Fibroblast of skin of back (primary cell): ENCODE results near the gene PQBP1.
A peak's percentile ranks its signal among the peaks of the same experiment; 100 is the strongest.

Experiments
- DNase-seq: peaks from one replicate; pipeline ENCODE4 v3.0.0-alpha.2; 2013

Gene PQBP1

DNA sequence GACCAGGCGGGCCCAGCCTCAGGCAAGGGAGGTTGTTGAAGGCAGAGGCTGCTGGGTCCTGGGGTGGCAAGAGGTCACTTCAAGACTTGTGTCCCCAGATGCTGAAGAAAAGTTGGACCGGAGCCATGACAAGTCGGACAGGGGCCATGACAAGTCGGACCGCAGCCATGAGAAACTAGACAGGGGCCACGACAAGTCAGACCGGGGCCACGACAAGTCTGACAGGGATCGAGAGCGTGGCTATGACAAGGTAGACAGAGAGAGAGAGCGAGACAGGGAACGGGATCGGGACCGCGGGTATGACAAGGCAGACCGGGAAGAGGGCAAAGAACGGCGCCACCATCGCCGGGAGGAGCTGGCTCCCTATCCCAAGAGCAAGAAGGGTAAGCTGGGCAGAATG is 4.4 kb downstream of the PQBP1 start:
- DNase-seq = no peak

DNA sequence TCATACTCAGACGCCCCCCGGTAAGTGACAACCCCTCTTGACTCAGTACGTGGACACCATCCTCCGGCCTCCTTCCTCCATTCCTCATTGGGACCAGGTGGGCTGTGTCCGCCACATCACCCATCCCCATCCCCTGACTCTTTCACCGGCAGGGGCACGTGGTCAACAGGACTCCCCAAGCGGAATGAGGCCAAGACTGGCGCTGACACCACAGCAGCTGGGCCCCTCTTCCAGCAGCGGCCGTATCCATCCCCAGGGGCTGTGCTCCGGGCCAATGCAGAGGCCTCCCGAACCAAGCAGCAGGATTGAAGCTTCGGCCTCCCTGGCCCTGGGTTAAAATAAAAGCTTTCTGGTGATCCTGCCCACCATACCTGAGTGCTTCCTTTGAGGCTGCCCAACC is 5.0 kb downstream of the PQBP1 start:
- no peak for DNase-seq

DNA sequence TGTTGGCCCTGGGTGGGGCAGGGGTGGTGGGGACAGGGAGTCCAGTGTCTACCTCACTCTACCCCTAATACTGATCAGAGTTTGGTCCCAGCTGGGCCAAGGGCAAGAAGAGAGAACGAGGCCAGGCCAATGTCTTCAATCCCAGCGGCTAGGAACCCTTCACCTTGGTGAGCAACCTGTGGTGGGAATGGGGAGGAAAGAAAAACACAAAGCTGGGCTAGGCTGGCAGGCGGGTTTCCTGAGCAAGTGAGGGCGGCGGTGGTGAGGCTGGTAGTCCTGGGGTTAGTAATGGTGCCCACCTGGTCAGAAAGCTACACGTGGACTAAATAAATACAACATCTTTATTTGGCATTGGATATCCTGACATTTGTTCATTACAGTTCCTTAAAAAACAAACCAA is 5.6 kb downstream of the PQBP1 start:
- DNase-seq = no peak

DNA sequence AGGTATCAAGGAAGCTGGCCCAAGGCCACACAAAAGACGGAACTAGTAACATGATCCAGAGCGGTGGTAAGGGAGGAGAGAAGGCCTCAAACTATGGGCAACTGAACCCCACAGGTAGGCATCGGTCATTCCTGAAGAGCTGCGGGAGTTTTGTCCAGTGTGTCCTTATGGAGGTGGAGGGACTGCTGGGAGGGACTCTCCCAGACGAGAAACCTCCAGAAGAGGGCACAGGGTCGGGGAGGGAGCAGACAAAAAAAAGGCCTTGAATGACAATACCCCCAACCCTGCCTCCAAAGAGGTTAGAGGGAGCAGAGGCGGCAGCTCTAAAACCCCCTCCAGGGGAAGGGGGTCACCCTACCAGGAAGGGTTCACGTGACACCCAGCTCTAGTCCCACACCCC is 6.5 kb downstream of the PQBP1 start:
- no peak for DNase-seq

DNA sequence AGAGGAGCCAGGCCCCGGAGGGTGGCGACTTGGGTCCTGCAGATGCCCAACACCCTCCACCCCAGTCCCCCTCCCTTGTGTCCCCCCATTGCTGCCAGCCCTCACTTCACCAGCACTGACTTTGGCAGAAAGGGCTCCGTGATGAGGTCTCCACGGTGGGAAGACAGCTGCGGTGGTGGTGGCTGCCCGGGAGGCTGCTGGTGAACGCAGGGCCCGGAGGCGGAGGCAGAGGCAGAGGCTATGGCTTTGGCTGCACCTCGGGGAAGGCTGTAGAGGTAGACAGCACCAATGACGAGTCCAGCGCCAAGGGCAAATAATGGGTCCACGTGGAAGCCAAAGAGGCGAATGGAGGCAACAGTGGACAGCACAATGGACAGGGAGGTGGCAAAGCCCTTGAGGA is 6.9 kb downstream of the PQBP1 start:
- DNase-seq = no peak

DNA sequence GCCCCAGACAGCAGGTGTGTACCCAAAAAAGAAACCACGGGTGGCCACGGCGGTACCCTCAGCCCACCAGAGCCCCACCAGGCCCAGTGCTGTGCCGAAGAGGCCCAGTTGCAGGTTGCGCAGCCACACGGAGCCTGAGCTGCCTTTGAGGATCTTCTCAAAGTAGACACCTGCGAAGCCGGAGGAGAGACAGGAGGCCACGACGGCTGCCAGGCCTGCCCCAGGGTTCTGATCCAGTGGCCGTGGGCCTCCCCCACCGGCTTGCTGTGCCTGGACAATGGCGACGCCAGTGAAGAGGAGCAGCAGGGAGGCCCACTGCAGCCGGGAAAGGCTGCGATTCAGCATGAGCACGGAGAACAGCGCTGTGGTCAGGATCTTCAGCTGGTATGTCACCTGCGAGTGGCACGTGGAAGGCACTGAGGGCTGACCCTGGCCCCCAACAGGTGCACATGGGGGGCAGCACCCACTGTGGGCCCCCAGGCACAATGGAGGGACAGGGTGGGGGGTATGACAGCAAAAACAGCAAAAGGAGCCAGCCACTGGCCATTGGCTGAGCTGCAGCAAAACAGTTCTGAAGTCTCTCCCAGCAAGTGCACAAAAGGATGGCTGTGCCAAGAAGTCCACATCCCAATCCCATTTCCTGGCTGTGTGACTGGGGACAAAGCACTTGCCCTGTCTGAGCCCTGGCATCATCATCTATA is 7.5 kb downstream of the PQBP1 start:
- no peak for DNase-seq

DNA sequence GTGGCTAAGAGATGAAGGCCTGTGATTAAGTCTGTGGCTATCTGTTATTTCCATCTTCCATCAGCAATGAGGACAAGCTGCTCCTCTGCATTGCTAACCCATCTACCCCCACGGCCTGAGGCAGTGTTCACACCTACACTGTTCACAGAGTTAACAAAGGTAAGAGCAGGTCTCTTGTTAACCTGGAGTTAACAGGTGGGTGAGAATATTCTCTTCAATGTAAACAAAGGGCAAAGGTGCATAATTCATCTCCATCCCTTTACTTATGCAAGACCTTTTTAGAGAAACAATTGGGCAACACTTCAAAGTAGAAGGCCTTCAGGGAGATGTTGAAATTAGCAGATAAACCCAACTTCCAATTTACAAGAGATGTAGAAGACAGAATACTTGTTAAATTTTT is 10.9 kb downstream of the PQBP1 start:
- DNase-seq = no peak

DNA sequence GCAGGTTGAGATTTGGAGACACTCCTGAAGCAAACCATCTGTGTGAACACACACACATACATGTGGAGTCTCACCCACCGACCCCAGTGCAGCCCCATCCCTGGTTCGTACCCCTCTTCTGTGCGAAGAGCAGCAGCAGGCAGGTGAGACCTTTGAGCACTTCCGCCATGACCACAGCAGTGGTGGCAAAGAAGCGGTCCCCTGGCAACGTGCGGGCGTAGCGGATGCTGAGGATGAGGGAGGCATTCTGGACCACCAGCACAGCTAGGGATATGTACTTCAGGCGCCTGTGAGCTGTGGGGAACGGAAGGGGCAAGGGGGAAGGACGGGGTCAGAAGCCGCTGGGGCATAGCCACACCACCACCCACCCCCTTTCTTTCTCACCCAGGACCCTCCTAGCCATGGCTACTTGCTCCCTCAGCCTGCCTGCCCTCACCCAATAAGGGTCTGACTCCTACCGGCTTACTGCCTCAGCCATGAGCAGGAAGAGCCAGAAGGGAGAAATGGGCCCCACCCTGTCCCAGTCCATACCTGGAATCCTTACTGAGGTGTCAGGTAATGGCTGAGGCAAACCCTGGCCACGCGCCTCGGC is 12.1 kb downstream of the PQBP1 start:
- no peak for DNase-seq

DNA sequence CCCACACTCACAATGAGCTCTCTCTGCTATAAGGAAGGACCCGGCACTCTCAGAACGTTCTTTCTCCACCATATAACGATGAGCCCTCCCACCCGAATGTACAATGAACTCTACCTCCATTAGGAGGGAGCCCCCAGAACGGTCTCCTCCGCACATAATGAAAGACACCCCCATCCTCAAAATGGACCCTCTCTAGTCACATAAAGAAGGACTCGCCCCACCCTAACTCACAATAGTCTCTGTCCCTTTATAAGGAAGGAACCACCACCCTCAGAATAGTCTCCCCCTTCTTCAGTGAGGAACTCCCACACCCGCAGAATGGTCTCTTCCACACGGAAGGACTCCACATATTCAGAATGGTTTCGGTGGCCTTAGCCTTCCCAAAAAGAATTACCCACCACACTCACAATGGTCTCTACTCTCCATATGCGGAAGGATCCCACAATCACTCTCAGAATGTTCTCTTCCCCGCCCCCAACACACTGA is 13.2 kb downstream of the PQBP1 start:
- DNase-seq = peak; percentile 36

DNA sequence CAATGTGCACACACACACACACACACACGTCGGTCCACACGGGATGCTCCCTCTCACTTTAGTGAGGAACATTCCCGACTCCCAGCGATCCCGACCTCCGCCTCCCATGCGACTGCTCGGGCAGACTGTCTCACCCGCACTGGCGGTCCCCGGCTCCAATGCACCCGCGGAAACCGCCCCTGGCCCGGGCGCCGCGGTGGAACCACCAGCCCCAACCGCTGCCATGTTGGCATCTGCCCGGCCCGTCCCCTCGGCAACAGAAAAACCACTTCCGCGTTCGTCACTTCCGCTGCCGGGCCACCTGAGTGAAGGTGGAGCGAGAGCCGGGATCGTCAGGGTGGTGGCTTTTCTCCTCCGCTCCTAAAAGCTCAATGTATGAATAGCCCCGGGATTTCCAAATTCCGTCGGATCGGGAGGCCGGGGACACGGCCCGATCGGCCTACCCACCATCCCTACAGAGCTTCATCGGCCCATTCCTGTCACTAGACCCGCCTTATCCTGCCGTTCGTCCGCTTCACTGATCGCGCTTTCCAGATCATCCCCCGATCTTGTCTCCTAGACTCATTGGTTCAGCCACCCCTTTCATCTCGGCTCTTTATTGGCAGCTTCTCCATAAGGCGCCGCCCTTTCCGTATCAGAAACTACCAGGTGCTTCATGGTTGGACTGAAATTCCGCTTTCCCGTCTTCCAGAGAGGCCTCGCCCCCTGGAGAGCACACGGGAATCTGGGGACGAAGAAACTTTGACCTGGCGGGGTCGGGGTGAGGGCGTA is 13.9 kb downstream of the PQBP1 start, which contains the start of gene SLC35A2:
TSS of gene SLC35A2 (minus strand) at position 235 of the 771 bp plus-strand sequence. CDS start at position 225, 10 bp downstream.
- DNase-seq = peak; percentile 64

DNA sequence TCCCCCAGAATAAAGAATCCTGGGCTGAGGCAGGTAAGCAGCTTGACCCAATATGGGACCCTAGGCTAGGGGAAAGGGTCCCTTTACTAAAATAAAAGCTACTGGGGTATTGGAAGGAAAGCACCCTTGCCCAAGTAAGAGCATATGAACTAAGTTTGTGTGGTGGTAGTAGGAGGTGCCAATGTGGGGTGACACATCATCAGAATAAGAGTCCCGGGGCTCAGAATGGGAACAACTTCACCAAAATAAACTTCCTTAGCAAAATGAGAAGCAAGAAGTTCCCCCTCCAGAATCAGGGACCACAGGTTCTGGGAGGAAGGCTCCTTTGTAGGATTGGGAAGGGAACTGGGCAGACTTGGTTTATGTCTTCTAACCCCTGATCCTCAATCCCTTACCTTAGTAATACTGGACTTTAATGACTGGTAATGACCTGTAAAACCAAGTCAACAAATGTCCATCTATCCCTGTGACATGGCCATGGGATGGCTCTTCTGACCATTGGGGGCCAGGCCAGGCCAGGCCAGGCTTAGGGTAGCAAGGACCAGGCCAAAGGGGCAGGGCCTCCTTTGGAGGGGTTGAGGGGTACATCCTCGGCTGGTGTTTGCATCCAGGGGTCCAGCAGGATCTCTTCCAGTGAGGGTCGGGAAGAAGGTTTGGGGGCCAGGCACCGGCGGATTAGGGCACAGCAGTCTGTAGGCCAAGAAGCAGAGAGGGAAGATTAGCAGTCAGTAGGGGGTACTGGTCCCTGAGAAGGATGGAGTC is 16.1 kb downstream of the PQBP1 start:
- DNase-seq = no peak

DNA sequence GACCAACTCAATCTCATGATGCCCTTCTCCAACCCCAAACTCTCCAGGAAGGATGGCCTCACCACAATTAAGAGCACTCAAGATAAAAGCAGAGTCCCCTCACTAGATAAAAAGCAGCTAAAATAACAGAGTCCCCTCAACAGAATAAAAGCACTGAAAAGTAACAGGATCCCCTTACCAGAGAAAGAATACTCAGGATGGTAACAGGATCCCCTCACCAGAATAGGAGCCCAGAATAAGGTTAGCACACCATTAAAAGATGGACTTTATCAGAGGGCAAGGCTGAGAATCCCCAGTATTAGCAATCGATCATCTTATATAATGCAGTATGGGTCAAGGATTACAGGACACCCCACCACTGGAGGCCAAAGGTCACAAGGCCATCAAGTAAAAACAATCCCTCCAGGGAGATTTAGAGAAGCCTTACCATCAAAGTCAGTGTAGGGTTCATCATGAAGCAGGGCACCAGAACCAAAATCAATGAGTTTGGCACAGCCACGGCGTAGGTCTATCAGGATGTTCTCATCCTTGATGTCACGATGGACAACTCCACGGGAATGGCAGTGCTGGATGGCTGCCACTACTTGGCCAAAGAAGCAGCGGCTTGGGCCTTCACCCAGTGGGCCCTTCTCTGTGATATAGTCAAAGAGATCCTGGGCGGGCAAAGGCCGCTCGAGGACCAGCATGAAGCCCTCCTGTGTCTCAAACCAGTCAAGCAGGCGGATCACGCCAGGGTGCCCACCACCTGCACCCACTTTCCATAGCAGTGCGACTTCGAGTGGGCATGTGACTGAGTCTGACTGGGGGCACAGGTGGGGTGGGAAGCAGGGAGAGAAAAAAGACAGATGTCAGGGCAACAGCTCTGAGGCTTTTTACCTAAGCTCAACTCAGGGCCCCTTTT is 17.1 kb downstream of the PQBP1 start:
- no peak for DNase-seq

DNA sequence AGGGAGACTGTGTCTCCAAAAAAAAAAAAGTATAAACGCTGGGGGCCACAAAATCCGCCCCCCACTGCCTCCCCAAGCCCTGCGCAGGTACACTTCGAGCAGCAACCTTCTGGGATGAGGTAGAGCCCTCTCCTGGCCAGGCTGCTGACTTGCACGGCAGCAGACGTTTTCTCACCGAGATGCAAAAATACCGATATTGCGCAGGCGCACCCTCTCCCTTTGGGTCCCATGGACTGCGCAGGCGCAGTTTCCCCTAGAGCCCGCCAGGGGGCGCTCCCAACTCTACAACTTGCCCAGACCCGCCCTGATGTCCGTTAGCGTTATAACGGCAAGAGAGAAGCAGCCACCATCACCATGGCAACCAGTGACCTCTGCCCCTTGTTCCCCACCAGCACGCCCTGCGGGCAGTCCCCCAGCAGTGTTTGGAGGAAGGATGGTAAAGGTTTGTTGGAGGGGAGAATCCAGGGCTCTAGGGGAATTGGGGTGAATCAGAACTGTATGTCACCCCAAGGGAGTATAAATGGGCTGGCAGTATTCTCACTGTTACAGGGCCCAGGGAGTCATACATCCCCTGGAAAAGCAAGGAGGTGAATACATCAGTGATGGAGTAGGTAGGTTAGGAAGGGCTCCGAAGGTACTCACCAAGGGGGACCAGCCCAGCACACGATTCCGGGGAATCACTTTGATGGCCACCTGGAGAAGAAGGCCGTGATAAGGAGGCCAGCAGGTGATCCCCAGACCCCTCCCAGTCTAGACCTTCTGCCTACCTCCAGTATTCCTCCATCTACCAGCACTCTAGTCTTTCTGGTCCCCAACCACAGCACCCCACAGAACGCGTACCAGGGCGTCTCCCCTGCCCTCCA is 19.6 kb downstream of the PQBP1 start:
- peak; percentile 85 for DNase-seq

DNA sequence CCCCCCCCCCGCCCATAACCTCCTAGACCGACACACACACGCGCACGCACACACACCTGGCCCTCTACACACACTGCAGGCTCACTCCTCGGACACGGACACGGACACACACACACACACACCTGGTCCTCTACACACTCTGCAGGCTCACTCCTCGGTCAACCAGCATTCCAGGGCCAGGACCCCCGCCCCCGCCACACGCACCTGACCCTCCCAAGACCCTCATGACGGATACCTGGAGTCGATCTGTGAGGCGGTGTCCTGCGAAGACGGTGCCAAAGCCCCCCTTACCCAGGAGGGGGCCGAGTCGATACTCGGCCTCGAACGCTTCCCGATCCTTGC is 20.5 kb downstream of the PQBP1 start:
- no peak for DNase-seq

DNA sequence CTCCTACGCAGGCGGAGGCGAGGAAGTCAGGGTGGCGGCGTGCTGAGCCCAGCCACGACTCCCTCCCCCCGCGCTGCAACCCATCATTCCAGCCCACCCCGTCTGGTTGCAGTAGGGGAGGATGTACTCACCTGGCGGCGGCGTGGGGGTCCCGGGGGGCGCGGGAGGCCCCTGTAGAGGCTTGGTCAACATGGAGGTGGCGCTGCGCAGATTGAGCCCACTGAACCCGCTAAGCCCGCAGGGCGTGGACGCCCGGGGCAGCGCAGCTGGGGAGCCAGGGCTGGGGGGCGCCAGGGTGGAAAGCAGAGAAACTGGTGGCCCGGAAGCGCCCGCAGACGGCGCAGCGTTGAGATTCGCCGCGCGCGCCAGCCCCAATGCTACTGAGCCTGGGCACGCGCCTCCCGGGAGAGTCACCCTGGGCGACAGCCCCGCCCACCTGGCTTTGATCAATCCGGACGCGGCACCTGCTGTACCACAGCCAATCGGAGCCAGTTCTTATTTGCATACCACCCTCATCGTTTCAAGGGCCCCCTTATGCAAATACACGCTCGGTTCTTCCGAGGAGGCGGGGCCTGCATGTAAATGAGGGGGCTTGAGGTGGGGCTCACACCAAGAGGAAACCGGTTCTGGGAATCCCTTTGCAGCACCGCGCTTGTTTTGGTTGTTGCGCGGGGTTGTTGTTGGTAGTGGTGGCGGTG is 21.1 kb downstream of the PQBP1 start, which contains the start of gene PIM2:
TSS of gene PIM2 (minus strand) at position 382 of the 698 bp plus-strand sequence. CDS start at position 192, 190 bp downstream.
- DNase-seq = peak; percentile 76

DNA sequence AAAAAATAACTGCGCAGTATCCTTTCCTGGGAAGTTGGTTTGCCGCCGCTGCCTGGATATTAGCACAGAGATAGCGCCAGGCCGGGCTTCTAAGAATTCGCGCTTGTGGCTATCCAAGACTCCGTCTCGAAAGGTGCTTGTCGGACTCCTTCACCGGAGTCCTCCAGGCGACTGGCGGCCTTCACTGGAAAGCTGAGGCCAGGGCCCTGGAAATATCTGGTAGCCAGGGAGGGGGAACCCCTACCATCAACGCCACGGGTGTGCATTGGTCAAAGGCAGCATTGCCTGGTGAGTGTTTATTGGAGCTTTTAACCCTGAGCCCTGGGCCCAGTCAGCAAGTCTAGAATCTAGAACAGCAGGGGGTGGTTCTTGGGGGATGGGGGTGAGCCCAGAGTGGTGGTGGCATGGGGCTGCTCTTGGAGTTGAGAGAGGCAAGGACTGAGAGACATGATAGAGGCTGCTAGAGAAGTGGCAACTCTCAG is 21.7 kb downstream of the PQBP1 start:
- no peak for DNase-seq

DNA sequence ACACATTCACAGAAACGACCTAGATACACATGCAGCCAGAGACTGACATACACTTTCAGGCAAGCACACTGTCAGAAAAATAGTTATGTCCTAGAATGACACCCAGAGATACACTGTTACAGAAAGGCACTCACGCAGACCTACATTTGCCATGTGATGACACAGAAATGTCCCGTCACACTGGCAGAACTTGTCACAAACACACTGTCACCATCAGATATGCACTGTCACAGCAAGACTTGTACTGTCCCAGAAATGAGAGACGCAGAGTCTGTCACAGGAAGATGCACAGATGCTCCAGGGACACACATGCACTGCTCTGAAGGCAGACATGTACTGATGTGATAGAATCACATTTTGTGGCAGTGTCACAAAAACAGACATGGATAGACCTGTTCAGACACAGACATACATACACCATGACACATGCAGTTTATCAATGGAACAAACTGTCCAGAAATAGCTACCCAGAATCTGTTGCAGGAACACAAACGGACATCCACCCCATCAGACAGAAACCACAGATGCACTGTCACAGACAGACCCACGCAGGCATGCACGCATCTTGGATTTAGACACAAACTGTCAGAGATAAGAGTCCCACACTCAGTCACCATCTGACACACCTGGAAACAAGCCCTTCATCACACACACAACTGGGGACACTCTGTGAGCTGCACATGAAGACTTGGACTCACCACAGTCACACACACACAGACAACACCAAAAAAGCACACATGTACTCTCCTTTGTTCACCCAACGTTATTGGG is 22.4 kb downstream of the PQBP1 start:
- DNase-seq = no peak

DNA sequence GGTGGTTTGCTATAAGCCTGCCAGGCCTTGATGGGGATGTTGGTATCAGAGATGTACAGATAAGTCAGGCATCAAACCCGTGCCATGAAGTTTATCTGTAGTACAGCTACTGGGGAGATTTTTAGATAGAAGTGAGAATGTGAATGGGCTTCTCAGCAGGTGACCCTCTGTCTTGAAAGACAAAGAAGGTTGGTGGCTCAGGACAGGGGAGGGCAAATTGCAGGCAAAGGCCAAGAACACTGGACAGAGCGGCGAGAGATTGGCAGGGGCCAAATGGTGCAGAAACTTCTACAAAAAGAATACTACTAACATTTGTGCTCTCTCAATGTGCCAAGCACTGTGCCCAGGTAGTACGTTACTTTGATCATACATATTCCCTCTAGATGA is 23.0 kb downstream of the PQBP1 start:
- no peak for DNase-seq

DNA sequence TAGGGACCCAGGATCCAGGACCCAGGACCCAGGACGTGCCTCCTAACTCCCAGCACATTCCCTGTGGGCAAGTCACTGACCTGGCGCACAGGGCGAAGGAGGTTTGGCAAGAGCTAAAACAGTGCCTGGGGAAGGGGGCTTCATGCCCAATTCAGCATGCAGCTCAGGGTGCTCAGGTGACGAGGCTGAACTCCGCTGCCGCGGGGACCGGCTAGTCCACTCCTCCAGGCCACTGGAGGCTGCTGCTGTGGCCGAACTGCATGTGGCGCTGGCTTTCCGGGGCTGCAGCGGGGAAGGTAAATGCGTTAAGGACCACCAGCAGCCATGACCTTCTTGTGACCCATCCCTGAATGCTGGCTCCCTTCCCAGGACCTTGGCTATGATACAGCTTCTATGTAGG is 26.0 kb downstream of the PQBP1 start:
- DNase-seq = no peak
